ENCODE results near the gene ZBTB45.

The ZBTB45 gene

DNA sequence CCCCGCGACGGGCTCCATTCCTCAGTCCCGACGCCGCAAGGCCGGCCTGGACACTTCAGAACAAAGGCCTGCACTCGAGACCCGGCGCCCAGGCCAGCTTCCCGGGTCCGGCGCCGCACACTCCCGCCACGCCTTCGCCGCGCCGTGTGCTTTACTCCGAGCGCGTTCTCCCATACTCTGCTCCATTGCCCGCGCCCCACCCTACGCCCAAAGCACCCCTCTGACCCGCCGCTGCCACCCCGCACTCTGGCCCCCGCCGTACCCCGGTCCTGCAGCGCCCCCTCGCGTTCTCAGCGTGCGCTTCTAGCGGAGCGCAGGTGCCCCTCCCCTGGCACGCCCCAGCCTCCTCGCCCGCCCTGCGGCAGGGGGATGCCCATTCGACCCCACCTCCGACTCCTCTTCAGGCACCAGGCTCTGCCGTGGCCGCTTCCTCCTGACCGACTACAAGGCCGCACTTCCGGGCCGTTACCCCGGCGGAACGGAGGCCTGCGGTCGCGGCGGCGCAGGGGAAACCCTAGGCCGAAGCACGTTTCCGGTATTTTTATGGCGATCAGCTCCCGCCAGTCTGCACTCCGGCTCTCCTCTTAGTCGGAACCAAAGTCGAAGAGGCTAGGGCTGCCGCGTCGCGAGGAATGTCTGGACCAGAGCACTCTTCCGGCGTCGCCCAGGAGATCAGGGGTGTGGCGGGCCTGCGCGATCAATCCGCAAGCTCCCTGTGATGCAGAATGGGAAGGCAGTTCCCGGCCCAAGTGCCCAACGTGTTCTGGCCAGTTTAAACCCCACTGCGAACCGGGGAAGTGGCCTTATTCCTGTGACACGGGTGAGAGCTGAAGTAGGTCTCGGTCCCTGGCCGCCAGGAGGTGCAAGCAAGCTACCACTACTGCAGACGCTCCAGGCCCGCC is at the start of gene ZBTB45:
TSS of gene ZBTB45 (minus strand) at position 456 of the 902 bp plus-strand sequence. CDS start 2,137 bp downstream, outside the sequence.
- peak; percentile 93 for DNase-seq

DNA sequence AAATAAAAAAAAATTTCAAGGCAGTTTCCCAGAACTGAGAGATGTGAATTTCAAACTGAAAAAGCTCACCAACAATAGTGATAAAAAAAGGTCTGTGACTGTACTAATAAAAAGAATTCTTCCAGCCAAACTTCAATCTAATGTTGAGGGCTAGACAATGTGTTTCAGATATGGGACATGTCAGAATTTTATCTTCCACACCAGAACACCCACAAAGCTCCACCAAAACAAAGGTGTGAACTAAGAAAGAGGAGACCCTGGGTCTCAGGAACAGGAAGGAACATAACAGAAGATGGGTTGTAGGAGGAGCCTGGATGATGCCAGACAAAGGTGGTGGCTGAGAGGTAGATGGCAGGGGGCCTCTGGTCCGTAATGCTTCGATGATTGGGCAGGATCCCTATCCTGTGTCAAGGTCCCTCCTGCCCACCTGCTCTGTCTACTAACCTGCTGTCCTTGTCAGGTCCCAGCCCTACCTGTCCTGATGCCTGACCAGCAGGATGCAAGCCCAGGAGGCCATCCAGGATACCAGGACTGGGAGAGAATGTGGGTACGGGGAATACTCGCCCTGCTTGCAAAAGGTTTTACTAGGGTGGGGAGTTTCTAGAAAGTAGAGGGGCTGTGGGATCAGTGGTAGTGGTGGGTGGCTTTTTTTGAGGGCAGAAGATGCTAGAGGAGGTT is 49.0 kb upstream of the ZBTB45 start:
- DNase-seq, result no peak

DNA sequence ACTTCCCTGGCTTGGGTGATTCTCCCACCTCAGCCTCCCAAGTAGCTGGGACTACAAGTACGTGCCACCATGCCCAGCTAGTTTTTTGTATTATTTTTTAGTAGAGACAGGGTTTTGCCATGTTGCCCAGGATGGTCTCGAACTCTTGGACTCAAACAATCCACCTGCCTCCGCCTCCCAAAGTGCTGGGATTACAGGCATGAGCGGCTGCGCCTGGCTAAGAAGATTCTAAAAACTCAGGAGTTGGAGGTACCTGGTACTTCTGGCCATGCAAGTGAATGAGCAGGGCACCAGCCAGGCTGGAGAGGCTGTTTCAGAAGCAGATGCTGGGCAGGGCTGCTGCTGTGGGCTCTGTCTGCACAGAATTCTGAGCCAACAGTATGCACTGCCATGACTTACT is 47.4 kb upstream of the ZBTB45 start:
- no peak for DNase-seq

DNA sequence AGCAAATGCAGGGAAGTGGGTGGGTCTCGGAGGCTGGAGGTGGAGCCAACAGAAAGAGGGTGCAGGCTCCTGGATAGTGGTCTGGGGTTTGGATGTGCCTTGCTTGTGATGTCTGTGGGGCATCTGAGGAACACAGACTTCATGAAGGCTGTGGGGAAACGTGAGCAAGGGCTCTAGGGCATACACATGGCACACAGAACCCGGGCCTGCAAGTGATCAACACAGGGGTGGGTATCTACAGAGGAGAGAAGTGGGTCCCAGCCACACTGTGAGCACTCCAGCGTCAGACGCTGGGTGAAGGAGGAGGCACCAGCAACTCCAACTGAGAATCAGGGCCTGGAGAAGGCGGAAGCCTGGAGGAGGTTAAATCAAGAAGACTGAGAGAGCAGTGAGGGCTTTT is 44.2 kb upstream of the ZBTB45 start:
- DNase-seq, result no peak

DNA sequence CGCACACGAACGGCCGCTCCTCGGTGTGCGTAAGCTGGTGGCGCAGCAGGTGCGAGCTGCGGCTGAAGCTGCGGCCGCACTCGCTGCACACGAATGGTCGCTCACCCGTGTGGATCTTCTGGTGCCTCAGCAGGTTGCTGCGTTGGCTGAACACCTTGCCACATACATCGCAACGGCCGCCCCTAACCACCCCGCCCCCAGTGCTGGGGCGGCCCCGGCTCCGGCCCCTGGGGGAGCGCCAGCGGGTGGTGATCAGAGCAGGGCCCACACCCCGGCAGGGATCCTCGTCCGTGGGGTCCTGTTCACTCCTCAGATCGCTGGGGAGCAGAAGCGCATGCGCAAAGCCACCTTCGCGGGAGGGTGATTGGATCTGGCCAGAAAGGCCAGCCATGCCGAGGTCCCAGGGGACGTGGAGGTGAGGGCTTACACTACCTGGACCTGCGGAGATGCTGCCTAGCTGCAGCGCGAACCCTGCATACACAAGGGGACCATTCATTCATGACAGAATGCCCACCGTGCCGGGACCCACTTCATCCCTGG is 43.5 kb upstream of the ZBTB45 start:
- DNase-seq, result peak; percentile 60

DNA sequence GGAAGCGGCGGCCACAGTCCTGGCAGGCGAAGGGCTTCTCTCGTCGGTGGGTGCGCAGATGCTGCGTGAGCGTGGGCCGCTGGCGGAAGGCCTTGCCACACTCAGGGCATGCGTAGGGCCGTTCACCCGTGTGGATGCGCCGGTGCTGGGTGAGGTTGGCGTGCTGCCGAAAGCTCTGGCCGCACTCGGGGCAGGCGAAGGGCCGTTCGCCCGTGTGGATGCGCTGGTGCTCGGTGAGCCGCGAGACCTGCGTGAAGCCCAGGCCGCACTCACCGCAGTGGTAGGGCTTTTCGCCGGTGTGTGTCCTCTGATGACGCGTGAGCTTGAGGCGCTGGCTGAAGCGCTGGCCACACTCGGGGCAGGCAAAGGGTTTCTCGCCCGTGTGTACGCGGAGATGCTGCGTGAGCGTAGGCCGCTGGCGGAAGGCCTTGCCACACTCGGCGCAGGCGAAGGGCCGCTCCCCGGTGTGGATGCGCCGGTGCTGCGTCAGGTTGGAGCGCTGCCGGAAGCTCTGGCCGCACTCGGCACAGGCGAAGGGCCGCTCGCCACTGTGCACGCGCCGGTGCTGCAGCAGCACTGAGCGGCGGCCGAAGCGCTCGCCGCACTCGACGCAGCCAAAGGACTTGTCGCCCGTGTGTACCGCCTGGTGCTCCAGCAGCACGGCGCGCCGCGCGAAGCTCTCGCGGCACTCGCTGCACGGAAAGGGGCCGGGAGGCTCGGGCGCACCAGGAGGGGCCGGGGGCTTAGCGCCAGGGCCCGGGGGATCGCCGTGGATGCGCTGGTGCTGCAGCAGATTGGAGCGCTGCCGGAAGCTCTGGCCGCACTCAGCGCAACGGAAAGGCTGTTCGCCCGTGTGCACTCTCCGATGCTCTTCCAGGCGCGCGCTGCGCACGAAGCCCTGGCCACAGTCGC is 42.8 kb upstream of the ZBTB45 start:
- DNase-seq, result peak; percentile 65

DNA sequence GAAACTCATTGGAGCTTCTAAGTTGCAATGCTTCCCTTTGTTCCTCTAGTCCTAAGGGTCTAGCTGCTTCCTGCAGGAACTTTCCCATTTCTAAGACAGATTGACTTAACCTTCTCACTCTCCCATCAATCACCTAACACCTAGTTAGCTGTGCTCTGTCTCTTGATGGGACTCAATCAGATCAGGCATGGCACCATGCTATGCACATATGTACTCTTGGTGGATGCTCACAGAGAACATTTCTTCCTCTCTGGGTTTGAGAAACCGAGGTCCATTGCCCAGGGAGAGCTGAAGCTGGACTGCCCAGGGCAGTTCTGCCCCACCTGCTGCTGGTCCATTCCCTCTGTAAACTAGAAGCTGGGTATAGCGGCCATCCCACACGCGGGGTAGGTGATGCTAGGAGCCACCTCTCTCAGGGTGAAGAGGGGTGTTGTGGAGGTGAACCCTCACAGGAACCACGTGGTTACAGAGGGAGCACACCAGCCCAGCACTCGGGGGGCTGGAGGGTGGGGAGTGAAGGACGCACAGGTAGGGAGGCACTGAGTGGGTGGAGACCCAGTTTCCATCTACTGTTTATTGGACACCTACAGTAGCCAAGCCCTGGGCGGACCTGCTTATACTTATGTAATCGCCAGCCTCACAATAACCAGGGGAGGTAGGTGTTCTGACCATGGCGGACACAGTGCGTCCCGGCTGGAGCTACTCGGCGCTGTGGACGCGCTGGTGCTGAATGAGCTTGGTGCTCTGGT is 41.9 kb upstream of the ZBTB45 start:
- DNase-seq, result no peak

DNA sequence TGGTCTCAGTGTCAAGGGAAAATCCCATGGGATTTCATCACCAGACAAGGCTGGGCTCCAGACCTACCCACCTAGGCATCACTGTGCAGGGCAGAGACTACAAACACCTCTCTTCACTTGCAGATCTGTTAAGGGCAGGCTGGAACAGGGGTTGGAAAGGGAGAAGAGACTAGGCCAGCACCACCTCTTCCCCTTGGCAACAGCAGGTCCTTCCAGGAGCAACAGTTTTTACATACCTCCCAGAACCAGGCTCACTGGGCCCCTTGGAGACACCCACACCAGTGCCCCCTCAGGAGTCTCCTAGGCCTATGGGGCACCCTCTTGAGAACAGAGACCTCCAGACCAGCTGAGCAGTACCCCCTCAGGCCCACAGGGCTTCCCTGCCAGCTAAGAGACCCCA is 41.3 kb upstream of the ZBTB45 start:
- no peak for DNase-seq

DNA sequence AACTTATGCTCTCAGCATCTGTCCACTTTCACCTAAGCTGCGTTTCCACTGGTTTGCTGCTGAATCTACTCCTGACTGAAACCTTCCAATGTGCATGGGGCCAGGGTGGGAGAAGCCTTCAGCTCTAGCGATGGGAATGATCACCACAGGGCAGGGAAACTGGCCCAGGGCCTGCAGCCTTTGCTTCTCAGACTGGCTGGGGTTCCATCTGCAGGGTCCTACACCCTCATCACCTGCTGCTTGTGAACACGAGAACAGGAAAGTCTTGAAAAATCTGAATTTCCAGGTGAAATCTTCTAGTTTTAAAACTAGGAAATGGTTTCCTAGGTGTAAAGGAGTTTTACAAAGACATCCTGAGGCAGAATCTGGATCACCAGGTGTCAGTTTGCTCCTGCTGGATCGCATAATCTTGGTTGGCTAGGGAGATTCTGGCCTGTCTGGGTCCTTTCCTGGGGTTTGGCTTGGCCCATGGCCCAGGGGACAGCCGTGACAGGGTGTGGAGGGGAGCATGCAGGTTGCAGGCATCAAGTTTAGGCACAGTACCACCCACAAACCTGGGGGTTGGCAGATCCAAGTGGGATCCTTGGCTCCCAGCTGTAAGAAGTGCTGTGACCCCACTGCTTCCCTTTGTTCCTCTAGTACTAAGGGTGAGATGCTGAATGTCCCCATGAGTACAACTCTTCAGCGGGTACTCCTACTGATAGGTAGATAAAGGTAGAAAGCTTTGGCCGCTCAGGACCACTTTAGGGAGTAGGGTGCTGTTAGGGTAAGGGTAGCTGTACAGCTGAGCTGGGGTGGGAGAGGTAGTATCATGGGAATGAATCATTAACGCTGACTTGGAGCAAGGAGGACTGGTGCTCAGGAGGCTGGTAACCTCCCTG is 40.6 kb upstream of the ZBTB45 start:
- no peak for DNase-seq

DNA sequence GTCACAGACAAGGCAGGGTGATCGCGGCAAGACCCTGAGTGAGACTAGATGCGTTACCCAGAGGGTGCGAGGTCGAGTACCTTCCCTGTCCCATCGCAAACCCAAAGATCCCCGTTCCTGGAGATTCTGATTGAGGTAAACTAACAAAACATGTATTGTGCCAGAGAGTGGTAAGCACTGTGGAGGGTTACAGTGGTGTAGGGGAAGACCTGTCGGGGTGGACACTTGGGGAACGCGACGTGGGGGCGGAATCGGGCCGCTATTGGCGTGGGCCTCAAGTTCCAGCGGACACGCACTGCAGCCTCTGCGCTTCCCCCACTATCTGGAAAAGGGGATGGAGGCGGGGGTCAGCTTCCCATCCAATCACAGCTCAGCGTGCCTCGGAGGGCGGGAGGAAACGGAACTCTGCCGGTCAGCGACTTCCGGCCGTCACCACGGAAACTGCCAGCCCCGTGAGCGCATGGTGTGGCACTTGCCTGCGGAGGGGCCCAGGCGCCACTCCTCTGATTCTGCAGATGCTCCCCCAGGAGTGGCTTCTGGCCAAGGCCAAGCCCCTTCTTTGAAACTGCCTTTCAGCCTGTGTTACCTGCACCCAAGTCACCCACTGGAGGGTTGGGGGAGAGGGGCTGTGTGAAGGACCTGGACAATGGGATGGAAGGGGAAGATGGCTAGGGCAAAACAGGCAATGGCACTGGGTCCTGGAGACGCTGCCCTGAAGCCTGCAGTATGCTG is 39.8 kb upstream of the ZBTB45 start:
- DNase-seq, result peak; percentile 92

DNA sequence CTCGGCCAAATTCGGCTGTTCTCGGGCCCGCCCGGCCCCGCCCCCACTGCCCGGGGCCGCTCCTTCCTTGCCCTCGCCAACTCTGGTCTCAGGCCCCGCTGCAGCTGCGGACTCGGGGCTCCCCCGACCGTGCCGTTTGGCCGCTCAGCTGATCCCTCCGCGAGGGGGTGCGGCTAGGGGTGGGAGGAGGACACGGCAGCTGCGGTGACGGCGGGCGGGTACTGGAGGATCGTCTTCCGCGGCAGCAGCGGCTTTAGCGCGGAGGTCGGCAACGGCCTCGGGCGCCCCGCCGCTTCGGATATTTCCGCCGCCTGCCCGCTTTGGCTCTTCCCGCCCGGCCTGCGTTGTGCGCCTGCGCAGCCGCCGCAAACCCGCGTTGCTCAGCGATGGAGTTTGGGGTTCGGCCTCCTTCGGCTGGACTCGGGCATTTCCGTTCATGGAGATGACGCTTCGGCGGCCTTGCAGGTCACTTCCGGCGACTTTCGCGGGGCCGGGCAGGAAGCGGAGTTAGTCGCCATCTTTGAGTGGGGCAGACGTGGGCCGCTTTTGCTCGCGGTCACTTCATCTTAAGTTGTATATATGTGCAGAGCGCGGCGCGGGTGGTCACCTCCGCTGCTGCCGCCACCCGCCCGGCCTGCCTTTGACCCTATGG is 39.1 kb upstream of the ZBTB45 start:
- peak; percentile 100 for DNase-seq

DNA sequence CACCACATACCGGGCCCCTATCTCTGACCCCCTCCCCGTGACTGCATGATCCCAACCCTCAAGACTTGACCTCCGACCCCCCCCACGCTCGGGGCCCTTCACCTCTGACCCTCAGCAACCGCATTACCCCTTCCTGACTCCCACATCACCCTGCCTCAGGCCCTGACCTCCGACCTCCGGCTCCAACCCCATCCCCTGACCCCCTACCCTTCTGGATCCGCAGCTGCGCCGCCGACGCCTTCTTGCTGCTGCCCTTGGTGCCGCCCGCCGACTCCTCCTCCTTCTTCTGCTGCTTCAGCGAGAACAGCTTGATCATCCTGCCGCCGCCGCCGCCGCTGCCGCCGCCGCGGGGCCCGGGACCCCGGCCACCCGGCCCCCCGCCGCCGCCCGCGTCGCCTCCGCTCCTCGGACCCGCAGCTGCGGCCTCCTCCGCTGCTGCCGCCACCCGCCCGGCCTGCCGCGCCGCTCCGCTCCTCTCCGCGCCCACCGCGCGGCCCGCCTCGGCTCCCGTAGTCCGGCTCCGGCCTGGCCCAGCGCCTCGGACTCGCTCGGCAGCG is 38.5 kb upstream of the ZBTB45 start, which contains the start of gene UBE2M:
TSS of gene UBE2M (minus strand) at position 546 of the 557 bp plus-strand sequence. CDS start at position 316, 230 bp downstream.
- peak; percentile 72 for DNase-seq

DNA sequence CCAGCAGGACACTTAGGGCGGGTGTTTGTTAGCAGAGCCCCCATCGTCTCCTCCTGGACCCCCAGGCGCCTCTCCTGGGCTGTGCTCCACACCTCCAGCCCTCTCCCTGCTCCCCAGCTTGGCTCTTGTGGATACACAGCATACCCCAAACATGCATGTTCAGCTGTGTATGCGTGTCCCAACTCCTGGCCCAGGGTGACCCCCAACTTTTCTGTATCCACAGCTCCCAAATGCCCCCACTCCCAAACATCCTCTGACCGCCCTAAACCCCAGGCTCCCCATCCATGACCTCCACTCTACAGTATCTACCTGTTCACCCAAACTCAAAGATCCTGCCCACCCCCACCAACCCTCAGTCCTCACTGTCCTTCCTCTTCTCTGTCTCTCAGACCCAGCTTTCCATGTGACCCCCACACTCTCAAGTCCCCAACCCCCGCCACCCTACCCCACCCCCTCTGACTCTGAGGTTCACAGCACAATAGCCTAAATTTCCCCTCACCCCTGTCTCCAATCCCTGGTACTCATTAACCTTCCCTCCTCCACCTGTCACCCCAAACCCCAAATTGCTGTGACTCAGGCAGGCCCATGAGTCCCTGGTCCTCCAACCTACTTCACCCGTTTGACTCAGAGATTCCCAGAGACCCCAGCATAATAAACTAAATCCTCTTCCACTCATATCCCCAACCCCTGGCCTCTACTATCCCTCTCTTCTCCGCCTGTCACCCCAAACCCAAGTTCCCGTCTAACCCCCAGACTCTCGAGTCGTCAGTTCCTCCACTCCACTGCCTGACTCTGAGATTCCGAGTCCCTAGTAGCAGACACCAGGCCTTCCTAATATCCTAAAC is 37.8 kb upstream of the ZBTB45 start:
- no peak for DNase-seq

DNA sequence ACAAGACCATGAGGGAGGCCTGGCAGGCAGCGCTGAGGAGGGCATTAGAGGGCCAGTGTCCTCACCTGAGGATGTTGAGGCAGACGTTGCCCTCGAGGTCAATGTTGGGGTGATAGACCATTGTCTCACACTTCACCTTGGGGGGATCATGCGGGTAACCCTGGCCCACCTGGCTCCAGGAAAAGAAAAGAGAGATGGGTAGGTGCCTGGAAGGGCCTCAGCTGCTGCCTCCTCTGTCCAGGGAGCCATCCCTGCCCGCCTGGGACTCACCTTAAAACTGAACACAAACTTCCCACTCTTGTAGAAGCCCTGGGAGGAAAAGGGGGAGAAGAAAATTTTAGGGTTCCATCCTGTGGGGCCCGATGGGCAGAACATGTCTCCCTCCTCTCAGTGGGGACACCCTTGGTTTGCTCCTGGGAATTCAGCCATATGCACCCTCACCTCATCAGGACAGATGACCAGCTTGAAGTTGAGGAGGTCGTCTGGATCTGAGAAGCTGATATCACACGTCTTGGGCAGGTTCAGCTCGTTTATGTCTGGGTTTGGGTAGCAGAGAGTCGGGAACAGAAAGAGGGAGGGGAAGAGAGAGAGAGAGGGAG is 37.1 kb upstream of the ZBTB45 start:
- no peak for DNase-seq

DNA sequence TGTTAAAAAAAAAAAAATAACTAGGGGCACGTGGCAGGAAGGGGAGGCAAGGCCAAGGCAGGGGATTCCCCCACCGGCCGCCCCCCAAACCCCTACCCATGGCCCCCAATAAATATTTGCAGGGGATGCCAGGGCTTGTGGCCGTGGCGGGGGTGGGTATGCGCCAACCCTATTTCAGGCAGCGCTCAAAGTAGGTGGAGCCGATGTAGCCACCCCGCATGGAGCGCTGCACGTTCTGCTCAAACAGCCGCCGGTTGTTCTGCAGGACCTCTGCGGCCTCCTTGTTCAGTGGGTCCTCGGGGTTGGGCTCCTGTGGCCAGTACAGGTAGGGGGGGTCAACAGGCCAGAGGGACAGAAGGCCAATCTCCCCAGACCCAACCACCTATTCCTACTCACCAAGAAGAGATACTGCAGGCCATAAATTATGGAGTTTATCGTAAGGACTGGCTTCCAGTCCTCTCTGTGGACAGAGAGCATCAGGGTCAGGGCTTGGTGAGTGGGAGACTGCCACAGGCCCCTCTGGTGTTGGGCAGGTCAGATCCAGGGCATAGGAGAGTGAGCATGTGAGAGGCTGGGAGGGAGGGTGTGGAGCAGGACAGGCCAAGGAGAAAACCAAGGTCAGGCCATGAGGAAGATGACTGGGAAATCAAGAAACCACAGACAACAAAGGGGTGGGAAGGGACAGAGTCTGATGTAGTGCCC is 36.5 kb upstream of the ZBTB45 start:
- no peak for DNase-seq

DNA sequence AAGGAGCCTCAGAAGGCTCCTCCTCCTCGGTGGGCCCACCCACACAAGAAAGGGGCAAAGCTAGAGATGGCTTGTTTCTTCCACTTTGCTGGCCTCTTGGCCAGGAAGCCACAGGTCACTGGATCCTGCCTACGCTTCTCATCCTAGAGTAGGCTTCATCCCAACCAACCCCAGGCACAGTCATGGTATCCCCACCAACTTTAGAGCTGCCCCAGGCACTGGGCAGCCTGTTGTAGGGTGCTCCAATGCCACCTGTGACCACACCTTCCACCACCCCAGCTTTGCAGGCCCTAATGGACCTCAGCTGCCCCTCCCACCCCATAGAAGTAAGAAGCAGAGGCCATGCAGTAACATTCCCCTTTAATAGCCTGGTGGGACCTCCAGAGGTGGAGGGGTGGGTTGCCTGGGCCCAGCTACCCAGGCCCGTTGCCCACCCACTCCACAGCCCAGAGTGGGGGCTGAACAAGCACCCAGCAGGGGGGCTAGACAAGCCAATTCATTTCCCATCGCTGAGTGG is 35.8 kb upstream of the ZBTB45 start:
- DNase-seq, result no peak

All from stimulated activated CD4-positive, alpha-beta T cell treated with anti-CD3 and anti-CD28 coated beads, Interleukin-15, amount 100 ng/mL, for 24 hours (primary cell).